Left lung (tissue), 14 donors: ENCODE data around the gene PSKH1. TPM values are rescaled to one million over a fixed set of nuclear protein-coding genes. Genes with fewer than 3 reads are reported as not detected.
A peak's percentile ranks its signal among the peaks of the same experiment; 100 is the strongest.

Experiments
- ATAC-seq: fragments of 200-7000 bp; cut with Tn5 transposase; one replicate; pipeline ENCODE4 v1.9.1; 2020; ENCODE audit warnings: moderate library complexity
- DNase-seq, 4 donors: peaks; one replicate each; pipeline ENCODE4 v3.0.0-alpha.2; 2013 to 2020
- H3K27ac ChIP-seq, 2 donors: fragments of 200-600 bp; sonication (generic) in 1 of 2; one replicate each; pipeline versions ENCODE4 v1.5.0 to v1.8.0; 2020 to 2021
- H3K27me3 ChIP-seq, 2 donors: fragments of 200-600 bp; sonication (generic) in 1 of 2; one replicate each; pipeline versions ENCODE4 v1.5.0 to v1.8.0; 2020 to 2021
- H3K36me3 ChIP-seq, 2 donors: fragments of 200-600 bp; sonication (generic) in 1 of 2; one replicate each; pipeline versions ENCODE4 v1.5.0 to v1.8.0; 2020 to 2021
- H3K4me1 ChIP-seq, 2 donors: fragments of 200-600 bp; one replicate each; pipeline ENCODE4 v1.8.0; 2021
- H3K4me3 ChIP-seq, 2 donors: fragments of 200-600 bp; sonication (generic) in 1 of 2; one replicate each; pipeline versions ENCODE4 v1.5.0 to v1.8.0; 2020 to 2021; ENCODE audit warnings: mild to moderate bottlenecking in 1 of 2
- H3K9me3 ChIP-seq, 2 donors: fragments of 200-600 bp; sonication (generic) in 1 of 2; one replicate each; pipeline versions ENCODE4 v1.5.0 to v1.8.0; 2020 to 2021
- intact Hi-C, 2 donors: fragments of 100-400 bp; cut with DNase I; formaldehyde crosslinking; loops; one replicate each; pipeline versions ENCODE4 v1.11.2 to v1.14.2; 2022
- long read RNA-seq, 12 donors: library from polyadenylated mRNA in 2 of 12; unstranded in 2 of 12; transcript quantifications; one replicate each; pipeline ENCODE4 v2.0.0 and lab custom pipeline, GENCODE V29; 2019 to 2026
- polyA plus RNA-seq, 6 donors: library from polyadenylated mRNA; unstranded; fragments of 120-200 nt; gene quantifications; one replicate each; pipeline ENCODE4 v1.2.1, GENCODE V29; 2013; ENCODE audit not compliant: insufficient read length in 6 of 6
- total RNA-seq, 2 donors: library from RNA; stranded (reverse); fragmentation: NEBNext Ultra II Directional; extraction: Animal tissue kit (Norgen Biotek cat#: 25700); gene quantifications; one replicate each; pipeline ENCODE4 v1.2.1, GENCODE V29; 2021
- TF ChIP-seq, protein P1 (sequence below), 2 donors: fragments of 200-600 bp; sonication (generic) in 1 of 2; IDR thresholded peaks; one replicate each; pipeline versions ENCODE4 v1.5.0 to v1.8.0; 2021; ENCODE audit warnings: antibody characterized with exemption in 2 of 2
- donor health status: DM: no; HTN: yes; CAD: no.
- donor health status: DM: no; HTN: no; CAD: no.

Gene PSKH1
- total RNA-seq (10 to 100 TPM; 25.4 to 29.6 TPM), polyA plus RNA-seq (10 to 100 TPM; 20.8 to 32.1 (median 29.8) TPM)
- long read RNA-seq, donor 1, transcript PSKH1-202 (2 exons, 1,509 nt), result major isoform, 6 of 138 reads
- long read RNA-seq, donor 1, partial matches to known transcripts, result 82 of 138 reads
- long read RNA-seq, donor 1, other reads (novel, unspliced or antisense), result 45 of 138 reads
- long read RNA-seq, donor 2, transcript PSKH1-202 (2 exons, 1,509 nt), result major isoform, 6 of 17 reads
- long read RNA-seq, donor 2, transcript PSKH1-201 (3 exons, 3,481 nt), result major isoform, 6 of 17 reads
- long read RNA-seq, donor 2, partial matches to known transcripts, result 5 of 17 reads
- long read RNA-seq, donor 2, other reads (novel, unspliced or antisense), result 0 of 17 reads
- long read RNA-seq, donor 3, transcript PSKH1-201 (3 exons, 3,481 nt), result major isoform, 9 of 85 reads
- long read RNA-seq, donor 3, partial matches to known transcripts, result 45 of 85 reads
- long read RNA-seq, donor 3, other reads (novel, unspliced or antisense), result 30 of 85 reads
- long read RNA-seq, donor 4, partial matches to known transcripts, result 0 of 3 reads
- long read RNA-seq, donor 4, other reads (novel, unspliced or antisense), result 2 of 3 reads
- long read RNA-seq, donor 5, transcript PSKH1-201 (3 exons, 3,481 nt), result major isoform, 7 of 9 reads
- long read RNA-seq, donor 5, partial matches to known transcripts, result 0 of 9 reads
- long read RNA-seq, donor 5, other reads (novel, unspliced or antisense), result 0 of 9 reads
- long read RNA-seq, donor 6, transcript PSKH1-202 (2 exons, 1,509 nt), result minor isoform, 5 of 23 reads
- long read RNA-seq, donor 6, transcript PSKH1-201 (3 exons, 3,481 nt), result major isoform, 10 of 23 reads
- long read RNA-seq, donor 6, partial matches to known transcripts, result 8 of 23 reads
- long read RNA-seq, donor 6, other reads (novel, unspliced or antisense), result 0 of 23 reads
- long read RNA-seq, donor 7, partial matches to known transcripts, result 39 of 68 reads
- long read RNA-seq, donor 7, other reads (novel, unspliced or antisense), result 26 of 68 reads
- long read RNA-seq, donor 8, partial matches to known transcripts, result 0 of 5 reads
- long read RNA-seq, donor 8, other reads (novel, unspliced or antisense), result 0 of 5 reads
- long read RNA-seq, donor 9, result 0 reads
- long read RNA-seq, donor 10, partial matches to known transcripts, result 0 of 1 reads
- long read RNA-seq, donor 10, other reads (novel, unspliced or antisense), result 0 of 1 reads
- long read RNA-seq, donor 11, result 0 reads
- long read RNA-seq, donor 12, transcript PSKH1-201 (3 exons, 3,481 nt), result major isoform, 7 of 9 reads
- long read RNA-seq, donor 12, partial matches to known transcripts, result 0 of 9 reads
- long read RNA-seq, donor 12, other reads (novel, unspliced or antisense), result 0 of 9 reads

GRCh38 chr16:67892899-67893742 is at the start of gene PSKH1:
TSS of gene PSKH1 (plus strand) at chr16:67893254. CDS start at chr16:67908750, 15,496 bp downstream.
- intact Hi-C loops, result no loop called here
- peak within 1 kb of the TSS; percentile 90 to 94 for H3K27ac ChIP-seq
- no peaks in the 10 kb centered on the region for H3K27me3 ChIP-seq
- no peaks in the 10 kb centered on the region for H3K36me3 ChIP-seq
- peaks cover 6 to 49% of the 10 kb centered on the region in 2 donors for H3K4me1 ChIP-seq
- ATAC-seq (peak; percentile 98), DNase-seq (peak; percentile 92 to 99 (median 98))
- H3K9me3 ChIP-seq, result no peaks in the 10 kb centered on the region
- peak within 1 kb of the TSS; percentile 81 to 90 for H3K4me3 ChIP-seq
- TF ChIP-seq, protein P1, sequence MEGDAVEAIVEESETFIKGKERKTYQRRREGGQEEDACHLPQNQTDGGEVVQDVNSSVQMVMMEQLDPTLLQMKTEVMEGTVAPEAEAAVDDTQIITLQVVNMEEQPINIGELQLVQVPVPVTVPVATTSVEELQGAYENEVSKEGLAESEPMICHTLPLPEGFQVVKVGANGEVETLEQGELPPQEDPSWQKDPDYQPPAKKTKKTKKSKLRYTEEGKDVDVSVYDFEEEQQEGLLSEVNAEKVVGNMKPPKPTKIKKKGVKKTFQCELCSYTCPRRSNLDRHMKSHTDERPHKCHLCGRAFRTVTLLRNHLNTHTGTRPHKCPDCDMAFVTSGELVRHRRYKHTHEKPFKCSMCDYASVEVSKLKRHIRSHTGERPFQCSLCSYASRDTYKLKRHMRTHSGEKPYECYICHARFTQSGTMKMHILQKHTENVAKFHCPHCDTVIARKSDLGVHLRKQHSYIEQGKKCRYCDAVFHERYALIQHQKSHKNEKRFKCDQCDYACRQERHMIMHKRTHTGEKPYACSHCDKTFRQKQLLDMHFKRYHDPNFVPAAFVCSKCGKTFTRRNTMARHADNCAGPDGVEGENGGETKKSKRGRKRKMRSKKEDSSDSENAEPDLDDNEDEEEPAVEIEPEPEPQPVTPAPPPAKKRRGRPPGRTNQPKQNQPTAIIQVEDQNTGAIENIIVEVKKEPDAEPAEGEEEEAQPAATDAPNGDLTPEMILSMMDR (IDR thresholded peaks at IDR 0.05), result no peak

- no peaks in the 10 kb centered on the region for H3K27me3 ChIP-seq
- H3K27ac ChIP-seq, result peak overlapping the region; percentile 97 to 100
- intact Hi-C loops, result no loop called here
- no peaks in the 10 kb centered on the region for H3K9me3 ChIP-seq
- no peaks in the 10 kb centered on the region for H3K36me3 ChIP-seq
- ATAC-seq (no peak), DNase-seq (no peak)
- TF ChIP-seq, protein P1 (IDR thresholded peaks at IDR 0.05), result no peak
- H3K4me1 ChIP-seq, result peaks cover 37 to 55% of the 10 kb centered on the region in 2 donors
- H3K4me3 ChIP-seq, result peak overlapping the region; percentile 61 to 83
These were observed 49.7 kb upstream of the PSKH1 start for GRCh38 chr16:67843343-67843765.

DNA sequence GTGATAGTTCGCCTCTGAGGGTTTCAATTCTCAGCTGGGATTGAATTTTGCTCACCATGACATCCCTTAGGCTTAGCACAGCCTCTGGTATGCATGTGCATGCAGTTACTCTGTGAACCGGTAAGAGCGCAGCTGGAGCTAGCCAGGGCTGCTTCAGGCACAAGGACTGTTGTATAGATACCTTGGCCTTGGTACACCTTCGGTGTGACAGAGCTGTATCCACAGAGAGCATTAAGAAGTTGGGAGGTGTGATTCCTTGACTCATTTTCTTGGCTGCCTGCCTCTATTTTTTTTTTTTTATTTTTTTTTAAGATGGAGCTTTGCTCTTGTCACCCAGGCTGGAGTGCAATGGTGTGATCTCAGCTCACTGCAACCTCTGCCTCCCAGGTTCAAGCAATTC is 48.6 kb upstream of the PSKH1 start:
- intact Hi-C loops, result no loop called here
- H3K36me3 ChIP-seq, result no peaks in the 10 kb centered on the region
- H3K27ac ChIP-seq, result peak overlapping the region in 1 of 2 donors; percentile 97
- no peak for DNase-seq
- TF ChIP-seq, protein P1 (IDR thresholded peaks at IDR 0.05), result no peak
- ATAC-seq, result no peak
- peak overlapping the region in 1 of 2 donors; percentile 83 for H3K4me3 ChIP-seq
- H3K9me3 ChIP-seq, result no peaks in the 10 kb centered on the region
- peaks cover 41 to 66% of the 10 kb centered on the region in 2 donors for H3K4me1 ChIP-seq
- H3K27me3 ChIP-seq, result no peaks in the 10 kb centered on the region

DNA sequence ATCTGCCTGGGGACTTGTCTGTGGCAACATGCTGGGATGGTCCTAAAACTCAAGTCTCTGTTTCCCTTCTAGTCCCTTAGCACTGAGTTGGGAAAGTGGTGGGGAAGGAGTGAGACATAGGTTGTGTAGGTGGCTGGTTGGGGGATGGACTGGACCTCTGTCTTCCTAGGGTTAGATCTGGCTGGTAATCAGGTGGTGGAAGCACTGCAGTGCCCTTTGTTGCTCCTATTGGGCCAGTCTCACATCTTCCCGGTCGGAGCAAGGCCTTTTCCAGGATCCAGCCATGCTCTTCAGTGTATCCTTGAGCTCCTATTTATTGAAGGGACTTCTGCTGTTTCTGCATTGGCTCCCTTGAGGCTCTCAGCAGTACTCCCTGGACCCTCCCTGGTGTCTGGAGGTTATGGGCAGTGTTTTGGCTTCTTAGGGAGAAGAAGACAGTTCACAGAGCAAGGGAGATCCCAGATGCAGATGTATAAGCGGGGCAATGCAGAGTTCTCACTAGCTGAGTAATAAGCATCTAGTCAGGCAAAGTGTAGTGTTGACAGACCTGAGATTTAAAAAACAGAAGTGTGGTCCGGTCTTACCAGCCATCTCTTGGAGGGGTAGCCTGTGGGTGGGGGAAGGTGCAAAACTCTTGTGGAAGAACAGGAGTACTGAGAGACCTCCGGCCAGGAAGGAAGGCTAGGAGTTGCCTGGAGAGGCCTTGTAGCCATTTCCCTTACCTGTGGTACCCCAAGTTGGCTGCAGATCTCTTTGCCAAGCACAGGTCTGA is 47.6 kb upstream of the PSKH1 start:
- peaks cover 41 to 67% of the 10 kb centered on the region in 2 donors for H3K4me1 ChIP-seq
- intact Hi-C loops, result no loop called here
- DNase-seq (no peak), ATAC-seq (no peak)
- H3K36me3 ChIP-seq, result no peaks in the 10 kb centered on the region
- no peaks in the 10 kb centered on the region for H3K9me3 ChIP-seq
- H3K27me3 ChIP-seq, result no peaks in the 10 kb centered on the region
- peak overlapping the region; percentile 95 to 96 for H3K27ac ChIP-seq
- H3K4me3 ChIP-seq, result peak overlapping the region; percentile 98
- TF ChIP-seq, protein P1 (IDR thresholded peaks at IDR 0.05), result no peak
